Spleen (tissue), 11 donors: Measurements from ENCODE around the gene CA12. TPM values are rescaled to one million over a fixed set of nuclear protein-coding genes. Genes with fewer than 3 reads are reported as not detected.
"Not testable (repeated sequence)": the region's sequence is repeated elsewhere in the genome, so short reads cannot be mapped to it uniquely, and the experiment has no call there.

Source experiments
- DNase-seq: peaks from one replicate; pipeline ENCODE4 v3.0.0-alpha.2; 2020
- H3K27ac ChIP-seq, 8 donors: fragments of 200-600 bp; sonication (generic) in 7 of 8; 1 replicate in 4 of 8; 2 replicates in 4 of 8; pipeline versions ENCODE4 v1.5.0 to v1.8.0; 2016 to 2021; ENCODE audit warnings: inconsistent platforms in 4 of 8, mild to moderate bottlenecking in 4 of 8, moderate library complexity in 1 of 8
- H3K27me3 ChIP-seq, 7 donors: fragments of 200-600 bp; sonication (generic) in 6 of 7; replicated peaks in 1 of 7; 1 replicate in 4 of 7; 2 replicates in 3 of 7; pipeline versions ENCODE4 v1.5.0 to v1.8.0; 2016 to 2021; ENCODE audit warnings: inconsistent platforms in 3 of 7, mild to moderate bottlenecking in 1 of 7
- H3K36me3 ChIP-seq, 6 donors: fragments of 200-600 bp; sonication (generic) in 5 of 6; 1 replicate in 4 of 6; 2 replicates in 2 of 6; pipeline versions ENCODE4 v1.5.0 to v1.8.0; 2016 to 2021; ENCODE audit warnings: inconsistent platforms in 2 of 6
- H3K4me1 ChIP-seq, 6 donors: fragments of 200-600 bp; sonication (generic) in 5 of 6; 1 replicate in 3 of 6; 2 replicates in 3 of 6; pipeline versions ENCODE4 v1.5.0 to v1.8.0; 2016 to 2021; ENCODE audit warnings: inconsistent platforms in 3 of 6
- H3K4me3 ChIP-seq, 8 donors: fragments of 200-600 bp; sonication (generic) in 7 of 8; 1 replicate in 4 of 8; 2 replicates in 4 of 8; pipeline versions ENCODE4 v1.5.0 to v1.8.0; 2016 to 2021; ENCODE audit warnings: inconsistent platforms in 4 of 8, mild to moderate bottlenecking in 4 of 8, moderate library complexity in 2 of 8
- H3K9me3 ChIP-seq, 8 donors: fragments of 200-600 bp; sonication (generic) in 7 of 8; 1 replicate in 4 of 8; 2 replicates in 4 of 8; pipeline versions ENCODE4 v1.5.0 to v1.8.0; 2016 to 2021; ENCODE audit warnings: inconsistent platforms in 4 of 8
- POLR2A ChIP-seq, 3 donors: fragments of 450-650 bp; IDR thresholded peaks; one replicate each; pipeline ENCODE4 v1.5.1; 2017; ENCODE audit warnings: antibody characterized with exemption in 3 of 3, mild to moderate bottlenecking in 1 of 3
- POLR2AphosphoS5 ChIP-seq, 3 donors: sonication (generic); formaldehyde crosslinking; IDR thresholded peaks; one replicate each; pipeline ENCODE4 v1.5.1; 2017; ENCODE audit warnings: antibody characterized with exemption in 3 of 3
- WGBS, 5 donors: extraction: QIAGEN DNeasy Blood & Tissue Kit in 3 of 5; methylation state at CpG; one replicate each; pipeline versions ENCODE4 v1.1.5 to v1.1.7; 2013 to 2018; 5-methylcytosine and 5-hydroxymethylcytosine counted together
- intact Hi-C: fragments of 100-400 bp; cut with DNase I; formaldehyde crosslinking; loops from one replicate; pipeline ENCODE4 v1.15.0; 2023; ENCODE audit warnings: low total_unique reads
- polyA plus RNA-seq, 3 donors: library from polyadenylated mRNA; stranded (reverse); fragments of 200-250 nt; gene quantifications; one replicate each; pipeline ENCODE4 v1.2.1, GENCODE V29; 2013
- total RNA-seq, 7 donors: library from RNA; depleted of rRNA in 3 of 7; stranded (reverse); fragments of >200 nt in 3 of 7; fragmentation: NEBNext Ultra II Directional in 4 of 7; extraction: Animal tissue kit (Norgen Biotek cat#: 25700) in 4 of 7; gene quantifications; one replicate each; pipeline versions ENCODE4 v1.1.0 to v1.2.1, GENCODE V29; 2016 to 2021
- TF ChIP-seq, protein P1 (sequence below), 11 experiments: fragments of 200-600 bp in 7 of 11; fragments of 450-650 bp in 4 of 11; sonication (generic) in 4 of 11; IDR thresholded peaks in 8 of 11; conservative IDR thresholded peaks in 3 of 11; 1 replicate in 7 of 11; 2 replicates in 4 of 11; pipeline versions ENCODE4 v1.4.0 to v1.8.0; 2016 to 2021; ENCODE audit warnings: antibody characterized with exemption in 11 of 11, inconsistent platforms in 4 of 11, mild to moderate bottlenecking in 1 of 11
- donor health status: healthy with polysubstance abuse.
- donor health status: DM: no; HTN: no; CAD: no; lungs with moderate emphysema.
- donor health status: DM: no; HTN: no; CAD: no.
- donor health status: Bipolar disorder and iron deficiency.
- donor health status: healthy.
- donor health status: DM: no; HTN: no; CAD: no.
- donor health status: DM: yes; HTN: yes; CAD: no.

The CA12 gene
- total and polyA plus RNA-seq, 10 donors: 0.02 to 3.3 (median 0.42) TPM

- intact Hi-C loops: no loop called here
- Histone ChIP-seq H3K9me3 (no peaks in the 10 kb centered on the region), H3K36me3 (no peaks in the 10 kb centered on the region), H3K27me3 (no peaks in the 10 kb centered on the region), H3K27ac (no peak overlapping the region), H3K4me3 (no peak overlapping the region), H3K4me1 (peaks cover 0 to 5% (median 0%) of the 10 kb centered on the region in 6 donors)
- TF ChIP-seq POLR2A (IDR thresholded peaks at IDR 0.05): no peak
- TF ChIP-seq, protein P1, sequence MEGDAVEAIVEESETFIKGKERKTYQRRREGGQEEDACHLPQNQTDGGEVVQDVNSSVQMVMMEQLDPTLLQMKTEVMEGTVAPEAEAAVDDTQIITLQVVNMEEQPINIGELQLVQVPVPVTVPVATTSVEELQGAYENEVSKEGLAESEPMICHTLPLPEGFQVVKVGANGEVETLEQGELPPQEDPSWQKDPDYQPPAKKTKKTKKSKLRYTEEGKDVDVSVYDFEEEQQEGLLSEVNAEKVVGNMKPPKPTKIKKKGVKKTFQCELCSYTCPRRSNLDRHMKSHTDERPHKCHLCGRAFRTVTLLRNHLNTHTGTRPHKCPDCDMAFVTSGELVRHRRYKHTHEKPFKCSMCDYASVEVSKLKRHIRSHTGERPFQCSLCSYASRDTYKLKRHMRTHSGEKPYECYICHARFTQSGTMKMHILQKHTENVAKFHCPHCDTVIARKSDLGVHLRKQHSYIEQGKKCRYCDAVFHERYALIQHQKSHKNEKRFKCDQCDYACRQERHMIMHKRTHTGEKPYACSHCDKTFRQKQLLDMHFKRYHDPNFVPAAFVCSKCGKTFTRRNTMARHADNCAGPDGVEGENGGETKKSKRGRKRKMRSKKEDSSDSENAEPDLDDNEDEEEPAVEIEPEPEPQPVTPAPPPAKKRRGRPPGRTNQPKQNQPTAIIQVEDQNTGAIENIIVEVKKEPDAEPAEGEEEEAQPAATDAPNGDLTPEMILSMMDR (IDR thresholded peaks at IDR 0.05 in 8 of 11, conservative IDR thresholded peaks at IDR 0.05 in 3 of 11): no peak
- TF ChIP-seq POLR2AphosphoS5 (IDR thresholded peaks at IDR 0.05): no peak
- 81 to 89% (median 85%) methylated on average over 9 of the region's 9 CpGs for WGBS, 5 donors
- no peak for DNase-seq
Observed at GRCh38 chr15:63323798-63324563, 57.7 kb downstream of the CA12 start.

GRCh38 chr15:63322541-63322940 lies 59.1 kb downstream of the CA12 start:
- Histone ChIP-seq H3K27ac (no peak overlapping the region), H3K4me1 (peaks cover 0 to 5% (median 0%) of the 10 kb centered on the region in 6 donors), H3K9me3 (no peaks in the 10 kb centered on the region), H3K36me3 (no peaks in the 10 kb centered on the region), H3K27me3 (no peaks in the 10 kb centered on the region), H3K4me3 (no peak overlapping the region)
- DNase-seq: no peak
- WGBS, 5 donors: 28 to 53% (median 40%) methylated on average over 4 of the region's 4 CpGs
- TF ChIP-seq POLR2AphosphoS5 (IDR thresholded peaks at IDR 0.05) (no peak), POLR2A (IDR thresholded peaks at IDR 0.05) (no peak)
- TF ChIP-seq, protein P1 (IDR thresholded peaks at IDR 0.05 in 8 of 11, conservative IDR thresholded peaks at IDR 0.05 in 3 of 11): no peak
- intact Hi-C loops: no loop called here

DNA sequence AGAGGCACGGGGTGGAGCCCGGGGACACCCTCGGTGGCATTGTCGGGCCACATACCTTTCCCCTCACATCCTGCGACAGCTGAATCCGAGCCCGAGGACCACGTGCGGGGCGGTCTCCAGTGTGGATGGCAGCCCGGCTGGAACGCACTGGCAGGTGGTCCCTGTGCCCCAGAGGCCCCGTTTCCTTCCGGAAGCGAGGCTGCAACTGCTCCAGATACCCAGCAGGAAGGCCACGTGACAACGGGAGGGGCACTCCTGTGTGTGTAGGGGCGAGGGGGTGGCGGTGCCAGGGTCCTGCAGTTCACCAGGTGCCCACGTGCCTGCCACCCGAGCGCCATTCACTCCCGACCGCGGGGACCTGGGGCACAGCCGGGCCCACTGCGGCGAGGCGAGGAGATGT lies 60.2 kb downstream of the CA12 start:
- intact Hi-C loops: no loop called here
- Histone ChIP-seq H3K27ac (no peak overlapping the region), H3K9me3 (no peaks in the 10 kb centered on the region), H3K27me3 (no peaks in the 10 kb centered on the region), H3K4me3 (no peak overlapping the region), H3K4me1 (peaks cover 0 to 5% (median 0%) of the 10 kb centered on the region in 6 donors), H3K36me3 (no peaks in the 10 kb centered on the region)
- TF ChIP-seq, protein P1 (IDR thresholded peaks at IDR 0.05 in 8 of 11, conservative IDR thresholded peaks at IDR 0.05 in 3 of 11): no peak
- TF ChIP-seq POLR2AphosphoS5 (IDR thresholded peaks at IDR 0.05) (no peak), POLR2A (IDR thresholded peaks at IDR 0.05) (no peak)
- WGBS, 5 donors: 92 to 95% (median 94%) methylated on average over 26 to 29 of the region's 29 CpGs
- no peak for DNase-seq

DNA sequence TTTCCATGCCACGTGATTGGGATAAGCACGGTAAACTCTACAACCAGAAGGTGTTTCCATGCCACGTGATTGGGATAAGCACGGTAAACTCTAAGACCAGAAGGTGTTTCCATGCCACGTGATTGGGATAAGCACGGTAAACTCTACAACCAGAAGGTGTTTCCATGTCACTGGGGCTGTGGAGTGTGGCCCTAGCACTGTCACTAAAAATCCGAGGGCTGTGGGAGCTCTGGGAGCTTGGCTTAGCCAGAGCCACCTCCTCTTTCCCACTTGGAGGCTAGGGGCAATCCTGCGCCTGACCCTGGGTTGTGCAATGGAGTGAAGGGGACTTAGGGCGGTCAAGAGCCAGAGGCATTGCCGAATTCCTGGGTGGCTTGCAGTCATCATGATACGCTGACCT lies 60.7 kb downstream of the CA12 start:
- intact Hi-C loops, H3K4me1 ChIP-seq, H3K27ac ChIP-seq, H3K4me3 ChIP-seq, H3K36me3 ChIP-seq, H3K9me3 ChIP-seq, DNase-seq, H3K27me3 ChIP-seq: not testable (repeated sequence)
- 92 to 99% (median 93%) methylated on average over 7 to 11 of the region's 11 CpGs for WGBS, 5 donors

- DNase-seq, H3K27me3 ChIP-seq, H3K4me1 ChIP-seq, H3K4me3 ChIP-seq, H3K9me3 ChIP-seq, H3K27ac ChIP-seq, intact Hi-C loops, H3K36me3 ChIP-seq: not testable (repeated sequence)
- 94 to 98% (median 96%) methylated on average over 7 to 10 of the region's 10 CpGs for WGBS, 5 donors
Observed at GRCh38 chr15:63320446-63320845, 61.2 kb downstream of the CA12 start.
